ENCODE results near the gene AGBL5. TPM values are rescaled to one million over a fixed set of nuclear protein-coding genes. Genes with fewer than 3 reads are reported as not detected.

AGBL5 gene
- total and polyA plus RNA-seq, 9 of the 15 experiments (the other 6 are each of a cell fraction or from before 2014, with no cell fraction given), result 3.3 to 52.7 (median 26.2) TPM

DNA sequence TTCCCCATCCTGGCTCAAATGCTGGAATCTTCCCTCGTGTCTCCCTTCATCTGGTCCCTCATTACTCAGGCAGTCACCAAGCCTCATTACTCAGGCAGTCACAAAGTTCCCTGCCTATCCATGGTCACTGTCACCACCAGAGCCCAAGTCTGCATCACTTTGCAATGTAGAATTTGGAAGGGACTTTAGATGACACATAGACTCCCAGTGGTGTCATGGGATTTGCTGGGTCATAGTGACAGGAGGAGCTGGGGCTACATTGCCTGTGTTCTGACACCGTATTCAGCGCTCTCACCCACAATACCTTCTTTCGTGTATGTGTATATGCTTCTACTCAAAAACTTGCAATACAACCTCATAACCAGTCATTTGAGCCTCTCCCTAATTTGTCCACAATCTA is 24.9 kb downstream of the AGBL5 start (continued):
- TF ChIP-seq CHD7 (IDR thresholded peaks at IDR 0.05; ENCODE audit: low read depth, low read length) (no peak), MAX (CRISPR knock-in tag; IDR thresholded peaks at IDR 0.05) (no peak), EGR1 (conservative IDR thresholded peaks at IDR 0.05) (no peak), MAFK (IDR thresholded peaks at IDR 0.05; ENCODE audit: low read length) (peak; percentile 73), CBX1 (IDR thresholded peaks at IDR 0.05; ENCODE audit: low read depth) (no peak), CHD4 (IDR thresholded peaks at IDR 0.05; ENCODE audit: insufficient read depth, insufficient replicate concordance, low read depth, low read length, poor library complexity, severe bottlenecking) (no peak), RBM22 (IDR thresholded peaks at IDR 0.05; ENCODE audit: low read depth, low read length, poor library complexity, severe bottlenecking) (no peak), MAFG (tag; conservative IDR thresholded peaks at IDR 0.05) (peak; percentile 57; the same call in 1 of the 2 replicates), NR1H2 (CRISPR knock-in tag; IDR thresholded peaks at IDR 0.05) (no peak), ZNF766 (CRISPR knock-in tag; conservative IDR thresholded peaks at IDR 0.05) (no peak), NFE2 (IDR thresholded peaks at IDR 0.05; ENCODE audit: low read depth) (peak; percentile 83), PPARD (CRISPR knock-in tag; IDR thresholded peaks at IDR 0.05) (no peak), ZNF79 (CRISPR knock-in tag; IDR thresholded peaks at IDR 0.05; ENCODE audit: low read depth) (no peak), MEF2A (IDR thresholded peaks at IDR 0.05; ENCODE audit: control insufficient read depth, low read depth, low read length) (no peak), FIP1L1 (IDR thresholded peaks at IDR 0.05; ENCODE audit: low read depth, low read length, poor library complexity, severe bottlenecking) (no peak)
- TF ChIP-seq, protein P1, sequence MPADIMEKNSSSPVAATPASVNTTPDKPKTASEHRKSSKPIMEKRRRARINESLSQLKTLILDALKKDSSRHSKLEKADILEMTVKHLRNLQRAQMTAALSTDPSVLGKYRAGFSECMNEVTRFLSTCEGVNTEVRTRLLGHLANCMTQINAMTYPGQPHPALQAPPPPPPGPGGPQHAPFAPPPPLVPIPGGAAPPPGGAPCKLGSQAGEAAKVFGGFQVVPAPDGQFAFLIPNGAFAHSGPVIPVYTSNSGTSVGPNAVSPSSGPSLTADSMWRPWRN (IDR thresholded peaks at IDR 0.05; ENCODE audit: low read depth), result no peak
